Measurements from ENCODE around the gene GLP2R. TPM values are rescaled to one million over a fixed set of nuclear protein-coding genes. Genes with fewer than 3 reads are reported as not detected.

GLP2R gene
- polyA plus RNA-seq, 1 of the 3 experiments (the other 2 are of a cell fraction) = not detected

GRCh38 chr17:9917801-9918200, 92.1 kb downstream of the GLP2R start (continued):
- TF ChIP-seq ZBTB33 (IDR thresholded peaks at IDR 0.05; ENCODE audit: borderline replicate concordance, low read depth) = no peak
- no peak for TF ChIP-seq RXRA (IDR thresholded peaks at IDR 0.05; ENCODE audit: borderline replicate concordance, low read depth)
- no peak for TF ChIP-seq EP300 (IDR thresholded peaks at IDR 0.05; ENCODE audit: borderline replicate concordance in 1 of 2, low read depth in 1 of 2, low read length in 1 of 2)

GRCh38 chr17:9918352-9918751, 92.6 kb downstream of the GLP2R start:
- Histone ChIP-seq H3K27me3 (ENCODE audit: insufficient read depth) (peaks cover 20% of the 10 kb centered on the region; the same call in 1 of the 2 replicates), H3K36me3 (replicated peaks in 1 of 2; ENCODE audit: control insufficient read depth in 1 of 2, insufficient read depth in 2 of 2, low read length in 1 of 2) (no peaks in the 10 kb centered on the region), H3K4me1 (ENCODE audit: control insufficient read depth in 1 of 2, insufficient read depth in 2 of 2, low read depth in 1 of 2, low read length in 1 of 2) (no peaks in the 10 kb centered on the region), H3K79me2 (ENCODE audit: insufficient read depth) (no peaks in the 10 kb centered on the region), H3K9me2 (no peaks in the 10 kb centered on the region), H3K27ac (ENCODE audit: low read depth in 2 of 2, low read length in 1 of 2) (no peak overlapping the region), H2AFZ (ENCODE audit: low read depth) (no peak overlapping the region), H4K20me1 (ENCODE audit: insufficient read depth) (no peaks in the 10 kb centered on the region), H3K9ac (no peak overlapping the region), H3K4me3 (ENCODE audit: low read depth in 2 of 2, low read length in 1 of 2) (no peak overlapping the region), H3K4me2 (no peak overlapping the region), H3F3A (replicated peaks; ENCODE audit: insufficient read depth) (no peaks in the 10 kb centered on the region), H3K9me3 (no peaks in the 10 kb centered on the region)
- TF ChIP-seq USF2 (IDR thresholded peaks at IDR 0.05; ENCODE audit: borderline replicate concordance, low read depth, low read length) (no peak), EZH2phosphoT487 (IDR thresholded peaks at IDR 0.05; ENCODE audit: borderline replicate concordance, low read depth) (no peak), MAX (IDR thresholded peaks at IDR 0.05; ENCODE audit: low read depth) (no peak), CHD2 (IDR thresholded peaks at IDR 0.05; ENCODE audit: low read length, partially characterized antibody) (no peak), RXRA (IDR thresholded peaks at IDR 0.05; ENCODE audit: borderline replicate concordance, low read depth) (no peak), CTCF (IDR thresholded peaks at IDR 0.05) (no peak), REST (IDR thresholded peaks at IDR 0.05; ENCODE audit: low read depth, low read length) (no peak), FOSL2 (IDR thresholded peaks at IDR 0.05; ENCODE audit: borderline replicate concordance, low read depth) (no peak), TAF1 (IDR thresholded peaks at IDR 0.05; ENCODE audit: borderline replicate concordance, low read depth, low read length) (no peak), SMC3 (IDR thresholded peaks at IDR 0.05; ENCODE audit: low read depth, low read length) (no peak)
- POLR2A ChIA-PET = no interaction called here
- 51% methylated on average over 8 of the region's 8 CpGs for WGBS (ENCODE audit: low lambda C conversion rate)
- CTCF ChIA-PET = interaction anchor here (0.7 to 3.8 kb wide), 2 partner anchors 10 to 12 kb away, joined by 3 to 15 read pairs; no protein-coding TSS in a partner anchor
- DNase-seq = no peak
